CD4-positive, alpha-beta T cell treated with Interleukin-15 for 1 hour (primary cell): ENCODE results near the gene ARHGAP6.

Source experiments
- DNase-seq: peaks from one replicate; pipeline ENCODE4 v3.0.0-alpha.2; 2020

ARHGAP6 gene

DNA sequence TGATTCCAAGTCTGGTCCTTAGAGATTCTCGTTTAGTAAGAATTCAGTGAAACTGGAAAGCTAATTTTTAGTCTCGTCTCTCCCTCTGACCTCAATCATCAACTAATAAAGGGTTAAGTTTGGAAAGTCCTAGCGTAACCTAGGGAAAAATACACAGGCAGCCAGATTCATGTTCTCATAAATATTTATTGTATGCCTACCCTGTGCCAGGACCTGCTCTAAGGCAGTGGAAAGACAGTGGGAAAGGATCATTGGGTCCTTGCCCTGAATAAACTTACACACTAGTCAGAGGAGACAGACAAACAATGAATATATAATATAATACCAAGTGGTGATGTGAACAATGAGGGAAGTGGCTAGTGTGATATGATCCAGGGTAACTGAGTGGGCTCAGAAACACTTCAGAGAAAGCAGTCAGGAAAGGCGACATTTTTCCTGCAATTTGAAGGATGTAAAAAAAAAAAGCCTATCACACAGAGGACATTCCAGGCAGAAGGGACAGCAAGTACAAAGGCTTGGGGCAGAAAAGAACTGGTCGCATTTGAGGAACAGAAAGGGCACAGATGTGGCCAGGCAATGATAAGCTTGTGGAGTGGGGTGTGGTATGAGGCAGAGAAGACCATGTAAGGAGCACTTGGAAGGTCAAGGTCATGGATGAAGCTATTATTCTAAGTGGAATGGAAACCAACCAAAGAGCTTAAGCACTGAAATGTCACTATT lies 243.8 kb downstream of the ARHGAP6 start:
- no peak for DNase-seq

DNA sequence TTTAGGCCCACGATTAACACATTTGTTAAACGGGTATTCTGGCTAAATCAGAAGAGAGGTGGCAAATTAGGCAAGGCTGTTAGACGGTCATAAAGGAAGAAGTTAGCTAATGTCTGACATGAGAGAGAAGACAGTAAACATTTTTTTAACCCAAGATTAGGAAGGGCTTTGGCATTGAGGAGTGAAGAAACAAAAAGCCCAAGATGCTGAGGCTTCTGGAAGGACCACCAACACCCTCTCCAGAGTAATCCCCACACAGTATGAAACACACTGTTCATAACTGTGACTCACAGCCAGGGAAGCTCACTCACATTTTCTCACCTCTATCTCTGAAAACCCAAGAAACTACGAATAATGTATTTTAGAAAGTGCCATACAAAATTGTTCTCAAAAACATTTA lies 244.9 kb downstream of the ARHGAP6 start:
- no peak for DNase-seq

DNA sequence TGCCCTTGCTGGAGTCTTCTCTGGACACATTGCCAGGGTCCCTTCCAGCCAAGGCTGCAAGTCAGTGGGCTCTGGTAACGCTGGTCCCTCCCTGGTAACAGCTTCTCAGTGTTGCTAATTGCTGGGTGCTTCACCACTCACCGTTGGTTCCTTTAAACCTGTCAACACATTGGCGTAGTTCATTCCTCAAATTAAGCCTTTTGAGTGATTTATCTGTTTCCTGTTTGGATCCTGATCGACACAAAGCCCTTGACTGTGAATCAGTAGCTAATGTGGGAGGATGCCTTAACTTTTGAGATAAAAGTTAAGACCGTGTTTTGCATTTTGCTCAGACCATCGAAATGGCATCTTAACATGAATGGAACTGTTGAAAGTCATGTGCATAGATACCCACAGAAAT lies 246.6 kb downstream of the ARHGAP6 start:
- no peak for DNase-seq

DNA sequence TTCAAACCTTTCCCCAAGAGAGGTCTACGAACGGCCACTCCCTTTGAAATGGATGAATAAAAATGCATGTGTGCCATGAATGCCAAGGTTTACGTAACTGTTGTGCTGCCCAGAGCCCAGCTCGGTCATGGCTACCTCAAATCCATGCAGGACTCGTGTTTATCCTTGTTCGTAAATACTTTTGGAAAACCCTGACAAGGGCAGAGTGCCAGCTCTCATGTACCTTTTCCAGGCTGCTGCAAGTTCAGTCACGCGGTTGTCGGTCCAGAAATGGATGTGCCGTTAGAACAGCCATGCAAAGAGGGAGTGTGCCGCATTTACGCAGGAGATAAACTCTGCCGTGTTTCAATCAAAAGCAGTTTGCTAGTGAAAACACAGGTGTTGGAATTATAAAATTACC lies 249.1 kb downstream of the ARHGAP6 start:
- no peak for DNase-seq

DNA sequence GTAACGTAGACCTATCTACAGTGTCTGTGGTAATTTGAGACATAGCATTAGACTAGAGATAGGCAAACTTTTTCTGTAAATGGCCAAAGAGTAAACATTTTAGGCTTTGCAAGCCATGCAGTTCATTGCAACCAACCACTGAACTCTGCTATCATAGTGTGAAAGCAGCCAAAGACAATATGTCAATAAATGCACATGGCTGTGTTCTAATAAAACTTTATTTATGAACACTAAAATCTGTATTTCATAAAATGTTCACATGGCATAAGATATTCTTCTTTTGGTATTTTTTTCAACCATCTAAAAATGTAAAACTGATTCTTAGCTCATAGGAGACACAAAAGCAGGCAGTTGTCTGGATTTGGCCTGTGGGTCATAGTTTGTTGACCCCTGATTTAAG lies 251.6 kb downstream of the ARHGAP6 start:
- DNase-seq: no peak

DNA sequence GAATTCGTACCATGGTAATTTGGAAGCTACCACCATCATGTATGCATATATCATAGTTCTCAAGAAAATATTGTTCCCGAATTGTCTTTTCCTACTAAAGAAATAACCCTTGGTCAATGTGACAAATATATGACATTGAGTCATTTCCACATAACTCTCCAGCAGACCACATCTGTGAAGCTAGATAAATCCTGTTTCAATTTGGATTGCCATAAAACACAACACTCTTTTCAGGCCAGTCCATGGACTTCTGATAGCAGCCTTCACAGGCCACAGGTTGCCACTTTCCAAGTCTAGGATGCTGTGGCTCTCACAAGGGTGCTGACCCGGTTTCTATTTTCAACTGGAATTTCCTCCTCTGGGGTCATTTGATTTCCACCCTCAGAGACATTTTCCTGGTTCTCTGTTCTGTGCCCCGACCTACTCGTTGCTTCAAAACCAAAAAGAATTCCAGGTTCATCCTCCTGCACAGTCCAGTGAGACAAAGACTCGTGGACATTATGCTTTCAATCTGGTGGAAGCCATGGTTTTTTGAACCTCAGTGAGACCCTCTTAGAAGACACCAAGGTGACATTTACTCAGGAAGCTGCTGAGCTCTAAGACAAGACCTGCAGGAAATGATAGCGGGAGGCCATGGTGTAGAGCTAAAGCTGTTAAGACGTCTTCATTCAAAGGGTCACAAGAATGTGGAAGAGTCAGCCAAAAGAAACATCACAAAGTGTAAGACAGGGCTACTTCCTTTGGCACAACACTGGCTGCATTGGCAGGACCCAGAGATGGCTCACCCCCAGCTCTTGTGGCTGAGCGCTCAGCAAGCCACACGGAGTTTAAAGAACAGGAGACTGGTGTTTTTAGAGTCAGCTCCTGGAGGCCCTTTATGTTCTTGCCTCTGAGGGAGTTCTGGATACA lies 252.8 kb downstream of the ARHGAP6 start:
- DNase-seq: no peak

DNA sequence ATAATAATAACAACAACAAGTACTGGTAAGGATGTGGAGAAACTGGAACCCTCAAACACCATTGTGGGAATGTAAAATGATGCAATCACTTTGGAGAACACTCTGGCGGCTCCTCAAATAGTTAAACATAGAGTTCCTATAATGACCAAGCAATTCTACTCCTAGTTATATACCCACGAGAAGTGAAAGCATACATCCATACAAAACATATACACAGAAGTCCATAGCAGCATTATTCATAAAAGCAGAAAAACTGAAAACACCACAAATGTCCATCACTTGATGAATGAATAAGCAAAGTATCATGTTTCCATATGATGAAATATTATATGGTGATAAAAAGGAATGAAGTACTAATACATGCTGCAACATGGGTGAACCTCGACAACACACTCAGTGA lies 255.8 kb downstream of the ARHGAP6 start:
- no peak for DNase-seq

DNA sequence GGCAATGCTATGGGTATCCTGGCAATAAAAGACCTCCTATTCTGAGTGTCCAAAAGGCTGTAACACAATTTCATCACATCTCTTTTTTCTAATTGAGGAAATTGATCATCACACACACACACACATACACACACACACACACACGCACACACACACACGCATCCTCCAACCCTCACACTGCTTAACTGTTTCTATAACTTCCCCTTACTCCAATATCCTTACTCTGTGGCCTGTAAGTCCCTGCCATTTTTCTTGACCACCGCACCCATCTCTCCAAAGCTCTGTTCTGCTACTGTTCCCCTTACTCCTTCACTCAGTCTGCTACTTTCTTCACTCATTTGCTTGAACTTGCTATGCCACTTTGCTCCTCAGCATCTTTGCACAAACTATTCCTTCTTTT lies 256.9 kb downstream of the ARHGAP6 start:
- DNase-seq: no peak

DNA sequence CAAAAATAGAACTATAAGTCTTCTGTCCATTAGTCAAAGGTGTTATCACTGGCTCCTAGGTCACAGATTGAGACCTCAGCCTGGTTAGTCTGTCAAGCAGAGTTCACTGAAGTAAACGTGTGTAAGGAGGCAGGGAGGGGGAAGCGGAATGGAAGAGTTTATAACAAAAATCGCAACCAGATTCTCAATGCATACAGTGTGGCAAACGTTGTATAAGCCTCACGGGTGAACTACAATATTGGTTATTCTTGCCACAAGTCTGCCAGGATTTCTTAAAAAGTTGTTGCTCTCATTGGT lies 257.7 kb downstream of the ARHGAP6 start:
- no peak for DNase-seq

DNA sequence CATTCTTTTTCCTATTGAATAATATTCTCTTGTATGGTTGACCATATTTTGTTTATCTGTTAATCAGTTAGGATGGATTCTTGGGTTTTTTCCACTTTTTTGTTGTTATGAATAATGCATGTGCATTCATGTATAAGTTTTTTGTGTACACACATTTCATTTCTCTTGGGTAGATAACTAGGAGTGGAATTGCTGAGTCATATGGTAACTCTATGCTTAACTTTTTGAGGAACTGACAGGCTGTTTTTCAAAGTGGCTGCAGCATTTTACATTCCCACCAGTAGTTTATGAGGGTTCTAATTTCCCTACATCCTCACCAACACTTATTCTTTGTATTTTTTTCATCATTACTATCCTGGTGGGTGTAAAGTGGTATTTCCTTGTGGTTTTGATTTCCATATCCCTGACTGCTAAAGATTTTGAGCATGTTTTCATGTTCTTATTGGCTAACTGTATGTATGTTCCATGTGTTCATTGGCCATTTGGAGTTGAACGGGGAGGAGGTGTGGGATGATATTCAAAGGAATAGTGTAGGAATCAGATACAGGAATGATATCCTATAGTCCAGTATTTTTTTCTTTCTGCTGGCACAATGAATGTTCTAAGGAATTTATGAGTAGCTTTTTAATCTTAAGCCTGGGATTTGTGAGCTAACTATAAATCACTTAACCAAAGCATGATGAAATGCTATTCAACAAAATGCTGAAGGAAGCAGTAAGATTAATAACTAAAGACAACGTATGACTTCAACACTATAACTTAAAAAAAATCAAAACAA lies 258.2 kb downstream of the ARHGAP6 start:
- no peak for DNase-seq

DNA sequence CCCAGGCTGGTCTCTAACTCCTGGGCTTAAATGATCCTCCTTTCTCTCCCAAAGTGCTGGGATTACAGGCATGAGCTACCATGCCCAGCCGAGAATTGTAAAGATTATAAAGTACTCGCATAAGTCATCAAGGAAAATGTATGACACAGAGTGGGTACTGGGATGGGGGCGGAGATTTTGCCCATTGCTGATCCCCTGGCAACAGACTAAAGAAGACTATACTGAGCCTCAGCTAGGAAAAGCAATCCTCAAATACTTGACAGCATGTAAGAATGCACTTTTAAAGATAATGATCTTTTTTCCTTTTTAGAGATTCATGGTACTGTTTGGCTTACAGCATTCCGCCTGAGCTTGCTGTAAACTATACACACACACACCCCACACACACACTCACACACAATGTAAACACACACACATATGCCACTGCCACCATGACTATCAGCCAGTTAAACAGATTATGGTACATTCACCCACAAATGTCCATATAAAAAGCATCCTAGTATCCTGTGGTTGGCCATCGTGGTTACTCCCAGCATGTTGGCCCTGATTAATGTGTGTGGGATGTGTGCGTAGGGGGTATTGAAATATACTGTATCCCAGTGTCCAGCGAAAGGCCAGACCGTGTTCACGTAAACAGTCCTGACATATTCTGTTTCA lies 259.5 kb downstream of the ARHGAP6 start:
- no peak for DNase-seq

DNA sequence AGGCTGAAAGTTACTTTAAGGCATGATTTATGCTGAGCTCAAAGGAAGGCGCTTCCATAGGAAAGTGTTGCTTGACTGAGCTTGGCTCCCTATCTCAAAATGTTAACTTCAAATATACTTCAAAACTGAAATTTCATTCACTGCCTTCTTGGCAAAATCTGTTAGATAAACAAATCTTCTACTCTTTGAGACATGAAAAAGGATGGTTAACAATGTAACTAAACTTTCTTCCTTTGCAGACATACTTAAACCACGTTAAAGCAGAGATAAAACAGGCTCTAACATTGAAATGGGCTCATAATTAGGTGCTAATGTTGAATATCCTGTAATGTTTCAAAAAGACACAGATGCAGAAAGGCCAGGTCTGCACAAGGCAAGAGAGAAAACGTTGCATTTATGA lies 262.1 kb downstream of the ARHGAP6 start:
- no peak for DNase-seq

DNA sequence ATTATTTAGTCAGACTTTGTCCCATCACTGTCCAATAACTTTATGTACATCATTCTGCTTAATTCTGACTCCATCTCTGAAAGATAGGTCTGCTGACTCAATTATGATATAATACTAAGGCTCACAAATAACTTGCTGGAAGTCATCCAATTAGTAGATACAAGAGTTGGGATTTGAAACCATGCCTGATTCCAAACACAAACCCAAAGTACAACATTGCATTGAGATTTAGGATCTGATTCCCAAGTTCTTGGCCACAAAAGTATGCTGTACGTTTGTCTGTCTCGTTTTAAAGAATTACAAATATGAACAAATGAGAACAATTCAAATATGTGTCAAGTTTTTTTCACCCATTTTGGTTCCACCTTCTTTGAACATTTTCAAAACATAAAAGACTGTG lies 263.8 kb downstream of the ARHGAP6 start:
- no peak for DNase-seq

DNA sequence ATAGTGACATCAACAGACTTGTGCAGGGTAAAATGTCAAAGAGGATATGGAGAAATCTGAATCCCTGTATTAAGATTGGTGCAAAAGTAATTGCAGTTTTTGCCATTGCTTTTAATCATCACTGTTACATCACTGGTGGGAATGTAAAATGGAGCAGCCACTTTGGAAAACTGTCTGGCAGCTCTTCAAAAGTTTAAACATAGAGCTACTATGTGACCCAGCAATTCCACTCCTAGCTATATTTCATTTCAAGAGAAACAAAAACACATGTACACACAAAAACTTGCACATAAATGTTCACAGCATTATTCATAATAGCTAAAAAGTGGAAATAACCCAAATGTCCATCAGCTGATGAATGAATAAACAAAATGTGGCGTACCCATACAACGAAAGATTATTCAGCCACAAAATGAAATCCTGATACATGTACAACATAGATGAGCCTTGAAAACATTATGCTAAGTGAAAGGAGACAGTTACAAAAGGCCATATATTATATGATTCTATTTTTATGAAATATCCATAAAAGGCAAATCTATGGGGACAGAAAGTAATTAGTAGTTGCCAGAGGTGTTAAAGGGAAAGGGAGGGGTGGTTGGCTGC lies 266.1 kb downstream of the ARHGAP6 start:
- DNase-seq: no peak

DNA sequence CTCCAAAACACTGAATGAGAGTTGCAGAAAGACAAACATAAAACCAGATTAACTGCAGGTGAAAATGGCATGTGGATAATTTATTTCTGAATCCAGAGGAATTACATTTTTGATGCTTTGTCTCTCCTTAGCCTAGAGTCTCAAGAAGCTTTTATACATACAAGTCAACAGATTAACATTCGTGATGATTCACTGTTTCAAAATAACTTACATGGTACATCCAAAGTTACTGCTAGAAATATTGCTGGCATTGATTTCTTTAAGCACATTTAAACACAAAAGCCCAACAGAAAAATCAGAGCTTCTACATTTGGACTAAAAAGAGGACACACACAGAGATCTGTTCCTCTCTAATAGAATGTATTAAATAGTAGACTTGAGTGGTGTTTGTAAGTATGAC lies 266.9 kb downstream of the ARHGAP6 start:
- DNase-seq: no peak

DNA sequence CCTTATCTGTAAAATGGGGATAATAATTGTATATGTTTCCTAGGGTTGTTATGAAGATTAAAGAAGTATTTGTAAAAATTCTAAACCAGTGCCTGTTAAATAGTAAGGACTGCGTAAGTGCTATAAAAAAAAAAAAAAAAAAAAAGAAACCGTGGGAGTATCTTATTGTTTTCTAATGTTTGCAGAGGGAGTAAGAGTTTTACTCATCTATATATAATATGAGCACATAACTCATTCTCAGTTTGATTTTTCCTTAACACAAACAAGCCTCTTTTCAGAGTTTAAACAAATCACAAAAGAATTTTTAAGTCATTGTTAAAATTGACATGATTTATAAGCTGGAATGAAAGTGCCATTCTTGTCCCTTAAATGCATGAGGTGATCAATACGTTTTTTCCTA lies 267.6 kb downstream of the ARHGAP6 start:
- no peak for DNase-seq

DNA sequence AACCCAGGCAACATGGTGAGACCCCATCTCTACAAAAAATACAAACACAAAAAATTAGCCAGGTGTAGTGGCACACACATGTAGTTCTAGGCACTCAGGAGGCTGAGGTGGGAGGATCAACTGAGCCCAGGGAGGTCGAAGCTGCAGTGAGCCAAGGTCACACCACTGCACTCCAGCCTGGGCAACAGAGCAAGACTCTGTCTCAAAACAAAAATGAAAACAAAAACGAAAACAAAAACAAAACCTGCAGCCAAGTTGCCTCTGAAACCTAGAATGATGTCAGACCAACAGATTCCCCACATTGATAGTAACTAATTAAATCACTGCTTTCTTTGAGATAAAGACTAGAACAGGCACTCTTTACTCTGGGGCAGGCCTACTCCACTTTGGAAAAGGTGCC lies 268.0 kb downstream of the ARHGAP6 start:
- DNase-seq: no peak

DNA sequence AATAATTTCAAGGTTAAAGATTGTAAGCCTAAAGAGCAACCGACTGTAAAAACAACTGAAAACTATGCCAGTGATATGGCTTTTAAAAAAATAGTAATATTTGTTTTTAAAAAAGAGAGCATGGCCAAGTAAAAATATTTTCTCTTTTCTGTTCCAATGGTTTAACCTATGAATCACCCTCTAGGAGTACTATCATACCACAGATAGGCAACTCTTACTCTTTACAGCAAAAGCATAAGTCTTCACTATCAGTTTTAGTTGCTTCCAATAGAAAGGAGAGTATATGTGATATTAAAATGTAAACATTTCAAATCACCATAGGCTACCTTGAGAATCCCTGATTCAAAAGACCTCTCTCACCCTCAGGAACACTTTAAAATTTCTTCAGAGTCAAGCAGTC lies 269.9 kb downstream of the ARHGAP6 start:
- DNase-seq: no peak

DNA sequence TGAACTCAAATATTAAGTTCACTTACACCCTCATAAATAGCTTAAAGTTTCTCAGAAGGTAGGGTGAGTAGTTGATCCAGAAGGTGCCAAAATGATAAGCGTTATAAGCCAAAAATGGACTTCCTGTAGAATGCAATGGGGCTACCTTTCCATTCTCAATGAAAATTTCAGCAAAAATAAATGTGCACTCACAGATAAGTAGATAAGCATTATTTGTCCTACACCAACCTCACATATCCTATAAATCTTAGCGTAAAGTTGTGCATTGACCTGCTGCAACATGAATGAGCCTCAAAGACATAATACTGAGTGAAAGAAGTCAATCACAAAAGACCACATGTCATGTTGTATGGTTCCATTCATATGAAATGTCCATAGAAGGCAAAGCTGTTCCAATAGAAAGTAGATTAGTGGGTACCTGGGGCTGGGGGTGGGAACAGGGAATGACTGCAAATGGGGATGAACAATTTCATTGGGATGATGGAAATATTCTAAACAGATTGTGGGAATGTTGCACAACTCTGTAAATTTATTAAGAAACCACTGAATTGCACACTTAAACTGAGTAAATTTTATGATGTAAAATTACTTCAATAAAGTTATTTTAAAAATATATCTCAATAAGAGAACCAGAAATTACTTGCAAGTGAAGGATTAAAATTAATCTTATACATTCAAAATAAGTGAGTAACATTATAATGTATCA lies 271.6 kb downstream of the ARHGAP6 start:
- DNase-seq: no peak

DNA sequence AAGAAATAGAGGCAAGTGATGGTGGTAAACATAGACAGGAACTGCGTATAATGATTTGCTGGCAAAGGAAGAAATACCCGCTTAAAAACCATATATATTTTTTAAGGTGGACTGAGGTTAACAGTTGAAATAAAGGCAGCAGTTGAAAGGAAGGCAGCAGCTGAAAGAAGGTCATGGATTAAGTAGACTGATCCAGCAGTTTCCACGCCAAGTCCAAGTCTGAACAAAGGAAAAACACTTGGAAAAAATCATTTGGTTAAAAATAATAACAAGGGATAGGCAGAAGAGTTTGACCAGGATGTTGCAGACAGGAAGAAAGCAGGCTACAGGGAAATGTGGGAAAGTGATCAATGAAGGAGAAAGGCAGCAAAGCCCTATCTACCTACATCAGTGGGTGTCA lies 278.9 kb downstream of the ARHGAP6 start:
- DNase-seq: no peak

DNA sequence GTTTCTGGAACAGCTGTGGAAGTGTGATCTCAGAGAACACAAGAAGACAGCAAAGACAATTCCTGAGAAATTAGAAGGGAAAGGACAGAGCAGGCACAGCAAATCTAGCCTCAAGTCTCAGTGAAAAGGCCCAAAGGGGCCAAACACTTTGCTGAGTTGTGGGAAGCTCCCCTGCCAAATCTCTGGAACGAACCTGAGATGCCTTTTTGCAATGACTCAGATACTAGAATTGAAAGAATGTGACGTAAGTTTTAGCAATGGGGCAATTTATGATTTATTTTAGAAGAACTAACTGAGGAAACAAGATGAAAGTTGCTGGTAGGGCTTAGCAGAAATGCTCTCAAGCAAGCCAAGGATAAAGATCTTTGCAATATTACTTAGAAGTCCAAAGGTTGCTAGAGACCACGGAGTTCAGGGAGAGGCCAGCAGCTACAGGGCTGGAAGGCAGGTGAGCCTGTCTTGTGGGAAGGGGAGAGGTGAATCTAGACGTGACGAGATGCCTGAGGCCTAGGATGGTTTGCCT lies 279.7 kb downstream of the ARHGAP6 start:
- DNase-seq: no peak

DNA sequence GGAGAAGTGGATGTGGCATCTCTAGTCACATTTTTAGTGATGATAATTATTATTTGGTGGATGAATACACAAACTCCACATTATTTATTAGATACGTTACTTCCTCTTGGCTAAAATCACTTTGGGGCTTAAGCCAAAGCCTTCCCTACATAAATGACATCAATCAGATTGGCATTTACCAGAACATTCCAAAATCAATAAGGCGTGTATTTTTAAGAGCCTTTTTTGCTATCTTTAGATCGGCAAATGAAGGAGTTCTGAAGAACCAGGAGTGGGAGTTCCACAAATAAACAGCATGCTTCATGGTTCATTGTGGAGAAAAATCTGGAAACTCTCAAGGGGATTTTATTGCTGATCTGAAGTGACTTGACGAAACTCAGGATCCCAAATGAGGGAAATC lies 282.8 kb downstream of the ARHGAP6 start:
- DNase-seq: no peak
